ENCODE results near the gene CABLES2.

CABLES2 gene

GRCh38 chr20:62415354-62416111, 8.4 kb upstream of the CABLES2 start:
- Histone ChIP-seq H3K9me3 (ENCODE audit: low read length) (no peaks in the 10 kb centered on the region), H3K36me3 (ENCODE audit: insufficient read depth, low read length) (no peaks in the 10 kb centered on the region), H3K4me1 (ENCODE audit: insufficient read depth, low read length) (peaks cover under 1% of the 10 kb centered on the region), H3K4me3 (ENCODE audit: low read depth in 1 of 2, low read length in 2 of 2) (no peak overlapping the region), H3K27me3 (ENCODE audit: control insufficient read depth in 1 of 2, insufficient read depth in 2 of 2, low read length in 2 of 2) (peaks cover 0 to 12% of the 10 kb centered on the region in 2 donors), H3K9ac (ENCODE audit: low read length) (no peak overlapping the region), H3K27ac (ENCODE audit: low read depth, low read length) (no peak overlapping the region)

- Histone ChIP-seq H3K4me1 (ENCODE audit: insufficient read depth, low read length) (peaks cover 12% of the 10 kb centered on the region), H3K27ac (ENCODE audit: low read depth, low read length) (no peak overlapping the region), H3K9ac (ENCODE audit: low read length) (no peak overlapping the region)
Measured at GRCh38 chr20:62413896-62414481, 6.9 kb upstream of the CABLES2 start.

GRCh38 chr20:62413025-62413570, 6.0 kb upstream of the CABLES2 start:
- Histone ChIP-seq H3K4me1 (ENCODE audit: insufficient read depth, low read length) (peaks cover 12% of the 10 kb centered on the region), H3K27me3 (ENCODE audit: control insufficient read depth in 1 of 2, insufficient read depth in 2 of 2, low read length in 2 of 2) (peaks cover 0 to 3% of the 10 kb centered on the region in 2 donors), H3K36me3 (ENCODE audit: insufficient read depth, low read length) (no peaks in the 10 kb centered on the region), H3K9ac (ENCODE audit: low read length) (no peak overlapping the region), H3K9me3 (ENCODE audit: low read length) (no peaks in the 10 kb centered on the region), H3K4me3 (ENCODE audit: low read depth in 1 of 2, low read length in 2 of 2) (no peak overlapping the region), H3K27ac (ENCODE audit: low read depth, low read length) (no peak overlapping the region)

More at GRCh38 chr20:62413896-62414481, 6.9 kb upstream of the CABLES2 start:
- Histone ChIP-seq H3K36me3 (ENCODE audit: insufficient read depth, low read length) (no peaks in the 10 kb centered on the region), H3K4me3 (ENCODE audit: low read depth in 1 of 2, low read length in 2 of 2) (no peak overlapping the region), H3K27me3 (ENCODE audit: control insufficient read depth in 1 of 2, insufficient read depth in 2 of 2, low read length in 2 of 2) (peaks cover 0 to 12% of the 10 kb centered on the region in 2 donors), H3K9me3 (ENCODE audit: low read length) (no peaks in the 10 kb centered on the region)

DNA sequence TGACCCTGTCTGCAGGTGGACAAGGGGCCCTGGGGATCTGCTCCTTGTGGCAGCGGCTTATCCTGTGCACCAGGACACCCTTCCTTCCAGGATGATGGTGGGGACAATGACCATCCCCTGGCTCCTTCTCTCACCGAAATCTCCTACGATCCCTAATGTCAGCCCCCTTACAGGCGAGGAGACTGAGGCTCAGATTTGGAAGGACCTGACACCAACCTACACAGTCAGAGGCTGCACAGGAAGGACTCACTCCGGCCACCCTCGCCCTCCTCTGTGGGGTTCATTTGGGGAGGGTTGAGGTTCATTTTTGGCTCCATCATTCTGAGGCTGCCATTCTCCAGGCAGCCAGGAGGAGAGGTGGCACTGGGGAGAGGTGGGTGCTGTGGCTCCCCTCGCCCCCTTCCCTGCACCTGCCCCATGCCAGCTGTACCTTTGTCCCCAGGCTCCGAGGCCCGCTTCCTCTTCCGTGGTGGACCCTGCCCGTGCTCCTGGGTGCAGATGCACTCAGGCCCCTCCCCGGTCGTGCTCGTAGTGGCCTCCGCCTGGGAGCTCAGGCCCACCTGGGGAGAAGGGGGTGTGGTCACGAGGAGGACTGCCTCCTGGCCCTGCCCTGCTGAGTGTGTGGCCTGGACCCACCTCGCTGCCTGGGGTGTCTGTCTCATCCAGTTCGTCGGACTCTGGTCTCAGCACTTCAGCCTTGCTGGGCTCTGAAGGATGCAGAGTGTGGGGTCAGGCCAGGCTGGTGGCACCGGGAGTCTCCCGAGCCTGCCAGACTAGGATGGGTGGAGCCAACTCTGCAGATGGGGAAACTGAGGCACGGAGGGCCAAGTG, 5.3 kb upstream of the CABLES2 start:
- H3K27ac ChIP-seq (ENCODE audit: low read depth, low read length) = no peak overlapping the region
- peaks cover 0 to 3% of the 10 kb centered on the region in 2 donors for H3K27me3 ChIP-seq (ENCODE audit: control insufficient read depth in 1 of 2, insufficient read depth in 2 of 2, low read length in 2 of 2)
- no peak overlapping the region for H3K4me3 ChIP-seq (ENCODE audit: low read depth in 1 of 2, low read length in 2 of 2)
- no peak overlapping the region for H3K9ac ChIP-seq (ENCODE audit: low read length)
- H3K36me3 ChIP-seq (ENCODE audit: insufficient read depth, low read length) = no peaks in the 10 kb centered on the region
- H3K9me3 ChIP-seq (ENCODE audit: low read length) = no peaks in the 10 kb centered on the region
- H3K4me1 ChIP-seq (ENCODE audit: insufficient read depth, low read length) = peaks cover 12% of the 10 kb centered on the region

DNA sequence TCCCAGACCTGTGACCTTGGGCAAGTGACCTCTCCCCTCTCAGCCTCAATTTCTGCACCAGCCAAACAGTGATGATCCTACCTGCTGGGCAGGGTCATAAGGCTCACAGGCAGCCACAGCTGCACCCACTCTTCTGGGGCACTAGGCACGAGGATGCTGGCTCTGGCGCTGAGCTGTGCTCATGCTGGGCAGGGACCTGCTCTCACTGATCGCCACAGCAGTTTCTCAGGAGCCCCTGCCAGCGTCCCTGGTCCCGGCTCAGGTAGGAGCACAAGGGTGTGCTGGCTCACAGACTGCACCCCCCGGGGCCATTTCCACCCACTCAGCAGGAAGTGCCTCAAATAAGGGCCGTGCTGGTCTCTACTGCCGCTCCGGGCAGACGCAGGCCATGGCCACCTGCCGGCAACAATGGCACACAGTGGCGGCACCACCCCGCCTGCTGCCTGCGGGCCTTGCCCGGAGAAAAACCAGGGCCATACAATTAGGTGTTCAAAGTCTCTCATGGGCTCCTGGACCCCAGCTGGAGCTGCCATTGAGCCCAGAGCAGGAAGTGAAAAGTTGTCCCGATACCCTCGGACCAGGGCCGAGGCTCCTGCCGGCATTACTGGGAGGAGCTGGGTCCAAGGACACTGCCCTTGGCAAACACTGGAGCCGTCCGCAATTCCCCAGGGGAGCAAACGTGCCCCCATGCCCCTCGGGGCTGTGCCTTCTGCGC, 4.6 kb upstream of the CABLES2 start:
- H3K4me1 ChIP-seq (ENCODE audit: insufficient read depth, low read length) = peaks cover 12% of the 10 kb centered on the region
- no peaks in the 10 kb centered on the region for H3K9me3 ChIP-seq (ENCODE audit: low read length)
- H3K9ac ChIP-seq (ENCODE audit: low read length) = no peak overlapping the region
- H3K27me3 ChIP-seq (ENCODE audit: control insufficient read depth in 1 of 2, insufficient read depth in 2 of 2, low read length in 2 of 2) = no peaks in the 10 kb centered on the region
- no peak overlapping the region for H3K27ac ChIP-seq (ENCODE audit: low read depth, low read length)
- no peak overlapping the region for H3K4me3 ChIP-seq (ENCODE audit: low read depth in 1 of 2, low read length in 2 of 2)
- no peaks in the 10 kb centered on the region for H3K36me3 ChIP-seq (ENCODE audit: insufficient read depth, low read length)

DNA sequence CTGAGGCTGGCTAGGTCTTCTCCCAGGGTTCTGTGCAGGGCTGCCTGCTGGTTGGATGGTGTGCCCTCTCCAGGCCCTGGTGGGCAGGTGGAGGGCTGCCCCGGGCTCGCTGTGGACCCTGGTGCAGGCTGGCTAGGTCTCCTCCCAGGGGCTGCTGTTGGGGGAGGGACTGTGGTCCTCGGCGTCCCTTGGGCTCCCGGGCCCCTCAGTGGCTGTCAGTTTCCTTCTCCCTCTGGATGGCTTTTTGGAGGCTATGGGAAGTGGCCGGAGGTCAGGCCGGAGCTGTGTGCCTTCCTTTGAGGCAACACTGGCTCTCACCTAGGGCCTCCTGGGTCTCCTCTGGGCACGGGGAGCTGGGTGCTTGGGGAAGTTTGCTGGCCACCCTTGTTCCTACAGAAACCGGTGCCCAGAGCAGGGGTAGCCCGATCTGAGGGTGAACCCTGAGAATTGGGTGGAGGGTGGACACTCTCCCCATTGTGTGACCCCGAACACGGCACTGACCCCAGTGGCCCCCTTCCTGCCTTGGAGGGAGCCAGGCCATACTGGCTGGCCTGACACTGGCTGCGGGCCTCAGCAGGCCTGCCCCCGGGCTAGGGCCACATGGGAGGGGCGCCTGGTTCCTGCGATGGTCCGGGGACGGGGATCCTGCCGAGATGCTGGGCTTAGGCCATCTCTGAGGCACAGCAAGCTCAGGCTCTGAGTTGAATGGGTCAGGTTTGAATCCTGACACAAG, 3.8 kb upstream of the CABLES2 start:
- H3K9me3 ChIP-seq (ENCODE audit: low read length) = no peaks in the 10 kb centered on the region
- H3K4me1 ChIP-seq (ENCODE audit: insufficient read depth, low read length) = peaks cover 19% of the 10 kb centered on the region
- no peaks in the 10 kb centered on the region for H3K36me3 ChIP-seq (ENCODE audit: insufficient read depth, low read length)
- no peak overlapping the region for H3K4me3 ChIP-seq (ENCODE audit: low read depth in 1 of 2, low read length in 2 of 2)
- H3K27ac ChIP-seq (ENCODE audit: low read depth, low read length) = no peak overlapping the region
- H3K9ac ChIP-seq (ENCODE audit: low read length) = no peak overlapping the region
- no peaks in the 10 kb centered on the region for H3K27me3 ChIP-seq (ENCODE audit: control insufficient read depth in 1 of 2, insufficient read depth in 2 of 2, low read length in 2 of 2)

DNA sequence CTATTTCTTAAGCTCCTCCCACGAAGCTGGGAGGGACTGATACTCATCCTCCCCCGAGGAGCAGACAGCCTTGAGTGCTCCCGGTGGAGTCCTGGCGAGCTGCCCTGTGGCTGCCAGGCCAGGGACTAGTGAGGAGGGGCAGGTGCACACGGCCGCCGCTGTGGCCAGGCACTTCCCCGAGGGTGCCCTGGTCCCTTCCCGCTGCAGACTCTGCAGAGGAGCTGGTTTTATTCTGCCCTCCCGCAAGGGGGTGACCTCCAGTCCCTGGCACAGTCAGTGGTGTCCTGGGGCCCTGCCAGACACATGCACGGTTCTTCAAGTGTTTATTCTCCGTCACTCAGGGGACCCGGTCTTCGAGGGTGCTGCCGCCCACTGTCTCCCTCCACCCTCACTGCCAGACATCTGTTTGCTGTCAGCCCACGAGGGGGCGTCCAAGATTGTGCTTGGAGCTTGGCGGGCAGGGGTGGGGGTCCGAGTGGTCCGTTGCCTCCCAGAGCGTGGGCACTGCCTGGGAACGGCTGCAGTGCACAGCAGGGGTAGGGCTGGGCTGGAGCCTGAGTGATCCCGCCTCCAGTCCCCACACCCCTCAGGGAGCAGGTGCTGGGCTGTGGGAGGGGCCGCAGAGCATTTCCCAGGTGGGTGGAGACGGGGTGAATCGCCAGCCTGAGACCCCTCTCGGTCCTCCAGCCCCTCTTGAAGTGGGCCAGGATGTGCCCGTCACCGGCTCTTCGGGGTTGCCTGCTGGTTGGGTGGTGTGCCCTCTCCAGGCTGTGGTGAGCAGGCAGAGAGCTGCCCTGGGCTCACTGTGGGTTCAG, 3.1 kb upstream of the CABLES2 start:
- H3K27ac ChIP-seq (ENCODE audit: low read depth, low read length) = no peak overlapping the region
- no peaks in the 10 kb centered on the region for H3K27me3 ChIP-seq (ENCODE audit: control insufficient read depth in 1 of 2, insufficient read depth in 2 of 2, low read length in 2 of 2)
- H3K9me3 ChIP-seq (ENCODE audit: low read length) = no peaks in the 10 kb centered on the region
- H3K9ac ChIP-seq (ENCODE audit: low read length) = no peak overlapping the region
- peaks cover 27% of the 10 kb centered on the region for H3K4me1 ChIP-seq (ENCODE audit: insufficient read depth, low read length)
- H3K36me3 ChIP-seq (ENCODE audit: insufficient read depth, low read length) = no peaks in the 10 kb centered on the region
- no peak overlapping the region for H3K4me3 ChIP-seq (ENCODE audit: low read depth in 1 of 2, low read length in 2 of 2)

DNA sequence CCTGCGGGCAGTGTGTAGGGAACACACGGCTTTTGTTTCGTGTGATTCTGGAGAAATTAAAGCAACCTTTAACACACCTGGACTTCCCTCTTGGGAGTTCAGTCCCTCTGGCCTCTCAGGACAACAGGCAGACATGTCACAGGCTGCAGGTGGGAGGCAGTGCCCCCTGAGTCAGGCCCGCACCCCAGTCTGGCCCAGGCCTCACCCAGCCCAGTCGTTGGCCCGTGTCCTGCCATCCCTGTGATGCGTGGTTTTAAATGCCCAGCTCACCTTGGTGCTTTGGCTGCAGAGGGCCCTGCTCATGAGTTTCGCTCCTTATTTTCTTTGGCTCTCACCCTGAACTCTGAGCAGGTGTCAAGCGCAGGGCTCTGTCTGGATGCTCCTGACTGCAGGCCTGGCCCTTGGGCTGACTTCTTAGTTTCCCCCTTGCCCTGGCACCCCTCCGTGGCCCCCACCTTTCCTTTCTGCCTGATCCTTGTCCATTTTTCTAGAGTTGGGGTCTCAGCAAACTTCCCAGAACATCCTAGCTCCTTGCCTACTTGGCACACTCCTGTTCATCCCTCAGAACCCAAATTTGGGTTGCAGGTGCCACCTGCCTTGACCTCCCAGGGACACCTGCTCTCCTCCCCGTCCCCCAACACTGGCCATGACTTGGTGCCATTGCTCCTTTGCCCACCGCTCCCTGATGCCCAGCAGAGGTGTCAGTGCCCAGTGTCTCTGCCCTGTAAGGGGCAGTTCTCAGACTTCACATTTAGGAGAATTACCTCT, 2.2 kb upstream of the CABLES2 start:
- Histone ChIP-seq H3K9ac (ENCODE audit: low read length) (no peak overlapping the region), H3K27me3 (ENCODE audit: control insufficient read depth in 1 of 2, insufficient read depth in 2 of 2, low read length in 2 of 2) (no peaks in the 10 kb centered on the region), H3K9me3 (ENCODE audit: low read length) (no peaks in the 10 kb centered on the region), H3K4me1 (ENCODE audit: insufficient read depth, low read length) (peaks cover 30% of the 10 kb centered on the region), H3K4me3 (ENCODE audit: low read depth in 1 of 2, low read length in 2 of 2) (no peak overlapping the region), H3K36me3 (ENCODE audit: insufficient read depth, low read length) (no peaks in the 10 kb centered on the region), H3K27ac (ENCODE audit: low read depth, low read length) (no peak overlapping the region)

- no peaks in the 10 kb centered on the region for H3K9me3 ChIP-seq (ENCODE audit: low read length)
- H3K36me3 ChIP-seq (ENCODE audit: insufficient read depth, low read length) = no peaks in the 10 kb centered on the region
Measured at GRCh38 chr20:62408640-62409039, 1.6 kb upstream of the CABLES2 start.

More at GRCh38 chr20:62408640-62409039, 1.6 kb upstream of the CABLES2 start:
- Histone ChIP-seq H3K9ac (ENCODE audit: low read length) (no peak overlapping the region), H3K27me3 (ENCODE audit: control insufficient read depth in 1 of 2, insufficient read depth in 2 of 2, low read length in 2 of 2) (no peaks in the 10 kb centered on the region), H3K27ac (ENCODE audit: low read depth, low read length) (no peak overlapping the region), H3K4me1 (ENCODE audit: insufficient read depth, low read length) (peaks cover 30% of the 10 kb centered on the region), H3K4me3 (ENCODE audit: low read depth in 1 of 2, low read length in 2 of 2) (no peak overlapping the region)
